GM12891 (cell line): ENCODE measurements around the gene KRTAP5-11.
"Not testable (repeated sequence)": the region's sequence is repeated elsewhere in the genome, so short reads cannot be mapped to it uniquely, and the experiment has no call there.

Experiments used
- PAX5 ChIP-seq: IDR thresholded peaks from 2 replicates; pipeline ENCODE4 v1.6.1; 2011; ENCODE audit warnings: low read length, moderate library complexity, mild to moderate bottlenecking; ENCODE audit not compliant: insufficient read depth, severe bottlenecking
- POLR2A ChIP-seq: IDR thresholded peaks from 2 replicates; pipeline ENCODE4 v1.6.1; 2011; ENCODE audit warnings: low read depth, low read length, control low read depth
- POLR2AphosphoS5 ChIP-seq: IDR thresholded peaks from 2 replicates; pipeline ENCODE4 v1.6.1; 2011; ENCODE audit warnings: low read depth, low read length, control low read depth
- SPI1 ChIP-seq: IDR thresholded peaks from 2 replicates; pipeline ENCODE4 v1.6.1; 2011; ENCODE audit warnings: low read depth, low read length, control low read depth
- TAF1 ChIP-seq: IDR thresholded peaks from 2 replicates; pipeline ENCODE4 v1.6.1; 2011; ENCODE audit warnings: low read depth, low read length, control low read depth

- TF ChIP-seq TAF1, POLR2AphosphoS5, POLR2A, SPI1, PAX5: not testable (repeated sequence)
These were observed 25.6 kb upstream of the KRTAP5-11 start for GRCh38 chr11:71608272-71608671.
